Occipital lobe (tissue), 2 donors: ENCODE measurements around the gene PI16. TPM values are rescaled to one million over a fixed set of nuclear protein-coding genes. Genes with fewer than 3 reads are reported as not detected.
"Not testable (repeated sequence)": the region's sequence is repeated elsewhere in the genome, so short reads cannot be mapped to it uniquely, and the experiment has no call there.

Source experiments
- DNase-seq: peaks from one replicate; lab custom pipeline; 2025; lab: John Stamatoyannopoulos, UW
- total RNA-seq: library from RNA; depleted of rRNA; stranded (reverse); fragments of >200 nt; gene quantifications from one replicate; pipeline ENCODE4 v1.2.3, GENCODE V29; 2014

PI16 gene
- total RNA-seq, 1 donor from 2014 or later, result 0.78 TPM

DNA sequence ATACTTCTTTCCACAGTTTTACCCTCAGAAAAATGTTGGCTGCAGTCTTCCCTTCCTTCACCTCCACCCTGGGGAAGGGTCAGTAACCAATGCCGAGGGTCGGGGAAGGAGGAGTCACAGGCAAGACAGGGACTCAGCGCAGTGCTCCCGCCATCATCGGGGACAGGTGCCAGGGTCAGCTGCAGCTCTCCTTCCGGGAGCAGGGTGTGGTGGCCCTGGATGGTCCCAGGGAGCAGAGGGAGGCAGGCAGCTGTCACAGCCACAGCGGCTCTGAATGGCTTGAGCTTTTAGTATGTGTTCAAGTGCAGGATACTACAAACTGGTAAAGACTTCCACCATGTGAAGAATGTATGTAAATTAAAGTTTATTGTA is 26.0 kb upstream of the PI16 start:
- DNase-seq, result no peak

DNA sequence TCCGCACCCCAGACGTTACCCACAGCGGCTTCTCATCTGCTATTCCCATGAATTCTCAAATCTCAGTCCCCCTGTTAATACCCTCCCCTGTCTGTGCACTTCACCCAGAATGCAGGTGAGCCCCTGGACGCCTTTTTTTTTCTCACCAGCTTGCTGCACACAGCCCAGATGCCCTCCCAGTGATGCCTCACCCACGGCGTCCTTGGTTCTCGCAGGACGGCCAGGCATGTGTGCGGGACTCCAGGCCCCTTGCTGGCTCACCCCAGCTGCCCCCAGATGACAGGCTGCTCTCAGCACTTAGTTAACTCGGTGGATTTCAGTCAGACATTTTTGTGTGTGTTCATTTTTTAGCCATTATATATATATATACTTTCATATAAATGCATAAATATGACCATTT is 25.4 kb upstream of the PI16 start:
- DNase-seq, result no peak

DNA sequence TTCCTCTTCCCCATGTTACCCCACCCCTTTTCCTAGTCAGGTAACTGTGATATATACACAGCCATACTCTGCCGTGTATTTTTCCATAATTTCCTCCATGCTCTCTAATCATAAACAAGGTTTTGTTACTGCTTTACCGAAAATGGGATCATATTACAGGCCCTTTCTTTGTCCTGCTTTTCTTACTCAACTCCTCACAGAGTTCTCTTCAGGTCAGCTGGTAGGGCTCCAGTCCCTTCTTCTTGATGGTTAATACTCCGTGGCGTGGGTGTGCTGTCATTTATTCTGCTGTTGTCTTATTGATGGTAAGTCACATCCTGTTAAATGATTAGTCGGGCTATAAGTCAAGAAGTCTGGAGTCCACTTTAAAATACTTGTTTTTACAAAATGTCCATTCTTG is 24.9 kb upstream of the PI16 start:
- DNase-seq, result no peak

DNA sequence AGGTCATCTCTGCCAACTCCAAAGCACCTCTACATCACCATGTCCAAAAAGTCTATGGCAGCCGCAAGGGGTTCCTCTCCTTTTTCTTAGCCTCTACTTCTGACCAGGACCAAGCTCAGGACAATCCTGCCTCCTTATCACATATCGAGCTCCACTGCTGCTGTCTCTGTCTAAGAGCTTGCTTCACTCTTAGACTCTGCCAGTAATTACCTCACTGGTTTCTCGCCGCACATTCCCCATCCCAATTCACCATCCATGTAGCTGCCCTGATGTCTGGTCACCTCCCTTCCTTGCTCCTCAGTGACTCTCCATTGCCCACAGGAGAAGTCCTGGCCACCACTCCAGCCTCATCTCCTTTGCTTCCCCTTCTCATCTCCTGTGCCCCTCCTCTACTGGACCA is 24.1 kb upstream of the PI16 start:
- no peak for DNase-seq

DNA sequence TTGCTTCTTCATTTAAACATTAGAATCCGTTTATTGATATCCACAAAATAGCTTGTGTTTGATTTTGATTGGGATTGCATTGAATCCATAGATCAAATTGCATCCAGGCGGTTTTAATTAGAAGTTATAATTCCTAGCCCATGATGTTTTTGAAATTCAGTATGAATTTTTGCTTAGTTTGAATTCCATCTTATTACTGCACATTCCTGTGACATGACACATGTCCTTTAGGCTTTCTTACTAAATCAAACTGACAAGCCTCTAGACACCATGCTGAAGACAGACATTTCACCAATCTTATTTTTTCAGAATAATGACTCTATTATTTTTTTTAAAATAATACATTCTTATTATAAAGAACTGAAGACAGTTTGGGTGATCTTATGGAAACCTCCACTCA is 21.4 kb upstream of the PI16 start:
- DNase-seq, result no peak

DNA sequence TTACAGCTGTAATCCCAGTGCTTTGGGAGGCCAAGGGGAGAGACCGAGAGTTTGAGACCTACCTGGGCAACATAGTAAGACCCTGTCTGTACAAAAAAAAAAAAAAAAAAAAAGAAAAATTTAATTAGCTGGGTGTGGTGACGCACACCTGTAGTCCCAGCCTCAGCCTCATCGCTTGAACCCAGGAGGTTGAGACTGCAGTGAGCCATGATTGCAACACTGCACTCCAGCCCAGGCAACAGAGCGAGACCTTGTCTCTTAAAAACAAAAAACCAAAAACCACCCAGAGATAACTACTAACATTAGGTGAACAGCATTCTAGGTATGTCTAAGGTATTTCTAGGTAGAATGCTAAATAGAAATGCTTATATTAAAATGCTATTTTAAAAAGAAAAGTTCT is 21.0 kb upstream of the PI16 start:
- no peak for DNase-seq

DNA sequence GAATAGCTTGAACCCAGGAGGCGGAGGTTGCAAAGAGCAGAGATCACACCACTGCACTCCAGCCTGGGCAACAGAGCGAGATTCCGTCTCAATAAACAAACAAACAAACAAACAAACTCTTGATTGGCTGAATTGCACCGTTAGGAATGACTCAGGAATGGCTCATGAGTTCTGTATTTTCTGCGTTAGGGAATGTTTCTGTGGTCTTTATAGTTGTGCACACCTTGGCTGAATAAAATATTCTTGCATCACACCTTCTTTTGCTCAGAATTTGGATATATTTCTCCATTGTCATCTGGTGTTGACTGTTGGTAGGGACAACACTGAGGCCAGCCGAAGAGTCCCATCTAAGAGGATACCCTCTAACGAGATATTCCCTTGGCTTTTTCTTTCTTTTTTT is 19.6 kb upstream of the PI16 start:
- no peak for DNase-seq

DNA sequence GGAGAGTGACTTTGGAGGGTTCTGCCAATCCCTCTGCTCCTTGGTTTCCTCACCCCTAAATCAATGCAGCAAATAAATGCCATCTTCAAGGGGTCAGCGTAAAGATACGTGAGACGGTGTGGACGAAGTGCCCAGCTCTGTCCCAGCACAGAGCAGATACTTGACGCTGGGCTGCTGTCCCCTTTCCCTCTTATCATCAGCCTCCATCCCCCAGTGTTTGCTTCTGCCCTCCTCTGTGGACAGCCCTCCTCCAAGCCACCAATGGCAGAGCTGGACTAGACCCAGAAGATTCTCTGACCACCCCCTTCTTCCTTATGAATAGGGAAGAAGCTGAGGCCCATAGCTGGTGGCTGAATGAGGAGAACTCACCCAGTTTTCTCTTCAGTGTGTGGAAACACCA is 17.7 kb upstream of the PI16 start:
- DNase-seq, result no peak

DNA sequence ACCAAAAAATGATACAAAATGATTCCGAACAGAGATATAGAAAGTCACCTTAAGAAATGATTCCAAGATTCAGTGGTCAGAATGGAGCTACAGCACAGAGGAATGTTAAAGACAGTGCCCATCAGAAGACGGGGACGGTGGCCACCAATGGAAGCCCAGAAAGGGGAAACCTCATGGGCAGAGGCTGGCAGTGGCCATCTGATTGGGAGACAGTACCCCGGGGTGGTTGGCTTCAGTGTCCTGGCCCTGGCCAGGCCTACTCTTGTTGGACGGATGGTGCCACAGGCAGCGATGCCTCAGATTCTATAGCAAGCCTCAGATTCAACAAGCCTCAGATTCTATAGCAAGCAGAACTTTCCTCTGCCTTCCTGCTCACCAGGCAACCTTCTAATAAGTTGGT is 16.6 kb upstream of the PI16 start:
- DNase-seq, result no peak

DNA sequence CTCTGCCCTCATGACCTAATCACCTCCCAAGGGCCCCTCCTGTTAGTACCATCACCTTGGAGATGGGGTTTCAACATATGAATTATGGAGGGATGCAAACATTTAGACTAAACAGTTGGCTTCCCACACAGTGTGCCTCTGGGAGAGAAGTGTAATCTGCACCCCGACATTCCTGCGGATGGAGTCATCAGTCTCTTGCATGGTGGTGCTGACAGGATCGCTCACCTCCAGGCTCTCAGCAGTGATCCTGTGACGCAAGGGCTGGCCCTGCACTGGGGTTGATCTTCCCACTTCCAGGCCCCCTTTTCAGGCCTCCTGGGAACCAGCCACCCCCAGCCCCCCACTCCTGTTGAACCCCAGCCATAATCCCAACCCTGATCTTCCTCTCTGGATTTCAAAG is 16.0 kb upstream of the PI16 start:
- no peak for DNase-seq

DNA sequence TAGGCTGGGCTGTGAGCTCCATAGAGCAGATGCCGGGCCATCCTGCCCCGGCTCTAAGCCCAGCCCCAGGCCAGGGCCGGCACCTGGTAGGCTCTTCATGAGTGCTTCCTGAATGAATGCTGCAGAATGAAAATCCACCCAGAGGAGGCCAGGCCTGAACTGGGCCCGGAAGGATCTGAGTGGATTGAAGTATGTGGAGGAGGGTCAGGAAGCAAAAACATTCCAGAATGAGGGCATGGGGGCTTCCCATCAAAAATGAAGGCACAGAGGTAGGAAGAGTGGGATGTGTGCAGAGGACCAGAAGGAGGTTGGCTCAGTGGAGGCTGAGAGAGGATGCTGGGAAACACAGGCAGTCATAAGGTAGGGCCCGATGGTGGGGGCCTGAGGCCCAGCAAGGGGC is 15.5 kb upstream of the PI16 start:
- DNase-seq, result not testable (repeated sequence)

DNA sequence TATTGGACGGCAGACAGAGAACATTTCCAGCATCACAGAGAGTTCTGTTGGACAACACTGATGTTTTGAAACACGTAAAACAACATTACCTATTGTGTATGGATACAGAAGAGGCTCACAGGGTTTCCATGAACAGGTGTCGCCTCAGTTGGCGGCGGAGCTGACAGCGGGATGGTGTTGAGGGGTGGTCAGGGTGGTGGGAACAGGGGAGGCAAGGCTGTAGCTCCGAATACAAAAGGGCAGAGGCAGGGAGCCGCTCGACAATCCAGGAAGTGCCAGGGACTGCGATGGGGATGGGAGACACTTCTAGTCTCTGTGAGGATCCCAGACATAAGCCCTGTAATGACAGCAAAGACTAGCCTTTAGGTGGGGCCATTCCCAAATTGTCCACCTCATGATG is 14.5 kb upstream of the PI16 start:
- no peak for DNase-seq

DNA sequence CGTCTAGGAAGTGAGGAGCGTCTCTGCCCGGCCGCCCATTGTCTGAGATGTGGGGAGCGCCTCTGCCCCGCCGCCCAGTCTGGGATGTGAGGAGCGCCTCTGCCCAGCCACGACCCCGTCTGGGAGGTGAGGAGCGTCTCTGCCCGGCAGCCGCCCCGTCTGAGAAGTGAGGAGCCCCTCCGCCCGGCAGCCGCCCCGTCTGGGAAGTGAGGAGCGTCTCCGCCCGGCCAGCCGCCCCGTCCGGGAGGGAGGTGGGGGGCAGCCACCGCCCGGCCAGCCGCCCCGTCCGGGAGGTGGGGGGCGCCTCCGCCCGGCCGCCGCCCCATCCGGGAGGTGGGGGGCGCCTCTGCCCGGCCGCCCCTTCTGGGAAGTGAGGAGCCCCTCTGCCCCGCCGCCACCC is 13.0 kb upstream of the PI16 start:
- DNase-seq, result not testable (repeated sequence)

DNA sequence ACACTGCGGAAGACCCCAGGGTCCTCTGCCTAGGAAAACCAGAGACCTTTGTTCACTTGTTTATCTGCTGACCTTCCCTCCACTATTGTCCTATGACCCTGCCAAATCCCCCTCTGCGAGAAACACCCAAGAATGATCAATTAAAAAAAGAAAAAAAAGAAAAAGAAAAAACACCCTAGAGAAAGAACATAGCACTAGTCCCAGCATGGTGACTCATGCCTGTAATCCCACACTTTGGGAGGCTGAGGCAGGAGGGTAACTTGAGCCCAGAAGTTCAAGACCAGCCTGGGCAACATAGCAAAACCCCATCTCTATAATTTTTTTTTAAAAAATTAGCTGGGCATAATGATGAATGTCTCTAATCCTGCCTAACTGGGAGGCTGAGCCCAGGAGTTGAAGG is 12.2 kb upstream of the PI16 start:
- not testable (repeated sequence) for DNase-seq

DNA sequence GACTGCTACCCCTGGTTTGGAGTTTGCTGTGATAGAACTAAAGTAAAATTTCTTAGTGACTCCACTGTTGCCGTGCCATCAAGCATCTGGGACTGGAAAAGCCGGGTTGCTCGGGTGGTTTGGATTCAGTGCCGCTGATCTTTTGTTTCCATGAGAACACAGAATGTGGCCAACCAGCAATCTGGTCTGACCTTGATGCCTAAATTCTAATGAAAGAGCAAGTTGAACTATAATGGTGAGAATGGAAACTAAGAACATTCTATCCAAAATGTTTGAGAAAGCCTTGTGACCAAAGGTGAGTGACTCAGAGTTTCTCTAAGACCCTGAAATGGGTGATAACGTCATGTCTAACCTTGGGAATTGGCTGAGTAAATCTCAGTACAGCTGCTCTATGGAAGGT is 9.9 kb upstream of the PI16 start:
- DNase-seq, result no peak

DNA sequence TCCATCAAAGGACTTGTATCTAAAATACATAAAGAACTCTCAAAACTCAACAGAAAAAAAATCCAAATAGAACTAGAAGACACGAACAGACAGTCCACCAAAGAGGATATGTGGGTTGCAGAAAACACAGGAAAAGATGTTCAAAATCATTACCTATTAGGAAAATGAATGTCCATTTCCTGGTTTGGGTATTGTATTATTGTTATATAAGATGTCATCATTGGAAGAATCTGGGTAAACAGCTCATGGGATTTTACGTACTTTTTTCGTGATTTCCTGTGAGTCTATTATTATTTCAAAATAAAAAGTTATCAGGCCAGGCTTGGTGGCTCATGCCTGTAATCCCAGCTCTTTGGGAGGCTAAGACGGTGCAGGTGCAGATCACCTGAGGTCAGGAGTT is 9.2 kb upstream of the PI16 start:
- DNase-seq, result no peak

DNA sequence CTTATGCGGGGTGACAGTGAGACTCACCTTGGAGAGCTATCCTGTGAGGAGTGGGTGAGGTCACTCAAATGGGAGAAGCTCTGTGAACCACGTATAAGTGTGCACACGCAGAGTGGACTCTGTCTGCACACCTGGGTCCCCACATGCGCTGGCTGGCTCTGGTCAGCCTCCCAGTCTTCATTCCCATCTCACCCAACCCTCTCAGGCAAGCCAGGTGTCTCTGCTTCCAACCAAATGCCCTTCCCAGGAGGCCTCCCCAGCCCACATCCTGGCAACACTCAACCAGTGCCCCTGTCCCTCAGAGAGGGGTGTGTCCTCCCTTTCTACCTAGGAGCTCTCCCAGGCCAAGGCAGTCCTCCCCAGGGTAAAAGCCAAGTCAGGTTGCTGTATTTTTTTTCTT is 8.0 kb upstream of the PI16 start:
- no peak for DNase-seq

DNA sequence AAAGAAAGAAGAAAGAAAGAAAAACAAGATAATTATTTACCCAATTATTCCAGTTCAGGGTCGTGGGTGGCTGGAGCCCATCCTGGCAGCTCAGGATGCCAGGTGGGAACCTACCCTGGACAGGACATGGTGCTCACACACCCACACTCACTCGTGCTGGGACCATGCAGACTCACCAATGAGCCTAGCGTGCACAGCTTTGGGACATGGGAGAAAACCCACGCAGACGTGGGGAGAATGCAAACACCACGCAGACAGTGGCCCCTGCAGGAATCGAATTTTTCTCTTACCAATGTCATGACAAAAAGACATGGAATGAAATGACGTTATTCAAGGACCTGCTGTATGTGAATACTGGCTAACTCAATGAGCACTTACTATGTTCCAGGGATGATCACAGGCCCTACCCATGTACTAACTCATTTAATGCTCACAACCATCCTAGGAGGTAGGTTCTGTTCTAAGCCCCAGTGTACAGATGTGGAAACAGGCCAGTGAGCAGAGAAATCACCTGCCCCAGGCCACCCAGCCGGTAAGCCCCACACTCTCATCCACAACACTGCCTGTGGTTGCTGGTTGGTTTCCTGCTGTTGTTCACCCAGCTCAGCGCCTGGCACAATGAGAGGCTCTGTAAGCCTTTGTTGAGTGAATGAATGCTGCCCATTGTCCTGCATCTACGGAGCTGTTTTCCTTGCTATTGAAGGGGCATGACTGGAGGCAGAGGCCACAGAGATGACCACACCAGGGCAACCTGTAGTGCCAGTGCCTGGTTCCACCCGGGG is 6.8 kb upstream of the PI16 start:
- peak; percentile 73 for DNase-seq

DNA sequence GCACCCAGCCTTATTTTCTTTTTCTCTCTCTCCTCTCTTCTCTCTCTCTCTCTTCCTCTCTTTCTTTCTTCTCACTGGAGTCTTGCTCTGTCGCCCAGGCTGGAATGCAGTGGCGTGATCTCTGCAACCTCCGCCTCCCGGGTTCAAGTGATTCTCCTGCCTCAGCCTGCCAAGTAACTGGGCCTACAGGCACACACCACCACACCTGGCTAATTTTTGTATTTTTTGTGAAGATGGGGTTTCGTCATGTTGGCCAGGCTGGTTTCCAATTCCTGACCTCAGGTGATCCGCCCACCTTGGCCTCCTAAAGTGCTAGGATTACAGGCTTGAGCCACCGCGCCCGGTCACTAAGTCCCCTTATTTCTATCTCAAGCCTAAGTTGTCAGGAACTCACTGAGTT is 5.5 kb upstream of the PI16 start:
- DNase-seq, result not testable (repeated sequence)

DNA sequence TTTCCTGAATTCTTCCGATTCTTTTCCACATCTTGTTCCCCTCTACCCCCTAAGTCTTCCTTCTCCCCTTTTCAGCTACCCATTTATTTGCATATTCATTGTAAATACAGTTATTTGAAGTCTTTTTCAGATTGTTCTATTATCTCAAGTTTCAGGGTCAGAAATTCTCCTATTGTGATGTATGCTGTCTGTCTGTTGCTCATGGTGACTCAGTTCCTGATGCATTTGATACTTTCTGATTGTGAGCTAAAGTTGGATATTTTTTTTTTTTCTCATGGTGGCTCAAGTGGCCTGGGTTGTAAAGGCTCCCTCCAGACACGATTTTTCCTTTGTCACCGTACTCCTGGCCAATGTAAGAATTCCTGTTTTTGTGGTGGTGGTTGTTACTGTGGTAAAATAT is 4.9 kb upstream of the PI16 start:
- no peak for DNase-seq

DNA sequence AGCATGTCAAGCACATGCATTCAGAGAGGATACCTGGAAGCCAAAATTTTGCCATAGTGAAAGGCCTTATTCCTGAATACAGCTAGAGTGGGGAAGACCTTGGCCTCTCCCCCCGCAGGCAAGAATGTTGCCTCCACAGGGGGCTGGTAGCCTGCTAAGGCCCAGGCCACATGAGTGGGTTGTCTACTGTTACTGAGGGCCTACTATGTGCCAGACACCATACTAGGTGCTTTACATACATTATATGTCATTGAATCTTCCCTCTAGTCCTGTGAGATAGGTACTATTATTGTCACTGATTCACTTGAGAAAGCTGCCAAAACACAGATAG is 642 bp upstream of the PI16 start:
- DNase-seq, result no peak

DNA sequence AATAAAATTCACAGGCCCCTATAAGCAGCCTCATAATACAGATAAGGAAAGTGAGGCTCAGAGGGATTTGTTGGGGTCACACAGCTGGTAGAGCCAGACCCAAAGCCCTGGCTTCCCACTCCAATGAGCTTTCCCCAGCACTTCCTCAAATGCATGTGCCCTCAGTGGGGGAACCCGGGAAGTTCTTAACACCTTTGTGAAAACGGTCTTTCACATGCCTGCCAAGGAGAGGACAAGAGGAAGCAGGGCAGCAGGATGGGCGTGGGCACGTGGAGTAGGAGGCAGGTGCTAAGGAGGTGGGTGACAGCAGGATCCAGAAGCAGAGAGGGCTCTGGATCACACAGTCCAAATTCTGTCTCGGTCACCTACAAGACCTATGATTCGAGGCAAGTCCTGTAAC is 598 bp downstream of the PI16 start:
- DNase-seq, result no peak

DNA sequence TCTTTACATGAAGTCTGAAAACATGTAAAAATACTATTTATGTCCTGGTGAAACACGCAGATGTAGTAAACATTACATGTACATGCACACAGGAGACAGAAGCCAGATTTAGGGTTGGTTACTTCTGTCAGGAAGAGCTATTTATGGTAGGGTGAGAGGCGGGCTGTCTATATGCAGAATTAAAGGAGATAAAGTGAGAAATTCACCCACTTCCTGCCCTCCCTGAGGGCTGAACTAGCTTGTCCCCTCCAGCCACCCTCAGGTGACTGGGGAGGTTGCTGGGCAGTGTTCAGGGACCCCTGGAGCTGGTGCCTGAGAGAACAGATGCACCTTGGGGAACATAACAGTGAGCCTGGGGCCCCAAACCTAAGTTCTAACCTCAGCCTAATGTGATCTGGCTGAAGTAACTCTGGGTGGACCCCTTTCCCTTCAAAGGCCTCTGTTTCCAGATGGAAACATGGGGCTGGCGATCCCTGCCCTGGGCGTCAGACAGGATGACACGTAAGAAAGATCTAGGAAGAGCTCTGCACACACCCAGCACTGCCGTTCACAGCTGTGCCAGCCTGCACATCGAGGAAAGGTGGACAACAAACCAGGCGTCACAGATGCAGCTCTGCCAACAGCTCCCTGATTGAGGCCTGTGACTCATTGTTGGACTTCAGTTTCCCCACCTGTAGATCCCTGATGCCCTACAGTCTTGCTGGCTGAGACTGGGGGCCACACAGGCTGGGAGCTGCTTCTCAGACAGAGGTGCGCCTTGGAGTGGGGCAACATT is 1.3 kb downstream of the PI16 start:
- DNase-seq, result no peak

DNA sequence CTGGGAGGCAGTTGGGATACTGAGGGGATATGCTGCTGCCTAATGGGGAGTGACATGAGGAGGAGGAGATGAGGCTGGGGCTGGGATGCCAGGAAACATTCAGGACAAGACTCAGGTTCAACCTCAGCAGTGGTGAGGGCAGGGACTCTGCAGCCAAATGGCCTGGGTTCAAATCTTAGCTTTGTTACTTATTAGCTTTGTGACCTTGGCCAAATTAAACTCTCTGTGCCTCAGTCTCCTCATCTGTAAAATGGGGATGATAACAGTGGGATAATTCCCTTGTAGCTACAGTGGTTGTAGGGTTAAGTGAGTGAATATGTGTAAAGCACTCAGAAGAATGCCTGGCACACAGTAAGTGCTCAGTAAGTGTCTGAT is 1.9 kb downstream of the PI16 start:
- DNase-seq, result no peak
